ENCODE results near the gene NR2F1.

The NR2F1 gene

GRCh38 chr5:93612855-93613243, 29.8 kb downstream of the NR2F1 start:
- peaks cover 30 to 95% (median 64%) of the 10 kb centered on the region in 5 experiments for H3K27me3 ChIP-seq (replicated peaks in 2 of 5; ENCODE audit: control insufficient read depth in 4 of 5, insufficient read depth in 5 of 5, low read length in 4 of 5)
- H3K9me3 ChIP-seq (ENCODE audit: control extremely low read depth in 1 of 5, control insufficient read depth in 4 of 5, insufficient read depth in 2 of 5, low read depth in 1 of 5, low read length in 4 of 5), result peaks cover 0 to 1% (median 0%) of the 10 kb centered on the region in 5 experiments
- H3K4me3 ChIP-seq (ENCODE audit: control insufficient read depth in 1 of 7, extremely low read depth in 1 of 7, insufficient read depth in 4 of 7, low read depth in 2 of 7, low read length in 6 of 7), result no peak overlapping the region
- no peaks in the 10 kb centered on the region for H3K4me1 ChIP-seq (ENCODE audit: control extremely low read depth in 1 of 4, control insufficient read depth in 4 of 4, insufficient read depth in 4 of 4, low read length in 3 of 4)
- ChIA-PET POLR2A (no interaction called here), CTCF (interaction anchor here (0.9 to 2.8 kb wide), 7 partner anchors 10 to 188 kb away, joined by 3 to 11 read pairs (median 4); no protein-coding TSS in a partner anchor)
- H3K36me3 ChIP-seq (ENCODE audit: control insufficient read depth in 4 of 4, insufficient read depth in 4 of 4, low read length in 3 of 4), result no peaks in the 10 kb centered on the region
- no peak overlapping the region for H3K27ac ChIP-seq (ENCODE audit: insufficient read depth in 1 of 2, low read depth in 1 of 2, low read length in 2 of 2, poor library complexity in 1 of 2, severe bottlenecking in 2 of 2)
- no peak for DNase-seq

GRCh38 chr5:93616538-93617174, 33.6 kb downstream of the NR2F1 start:
- 86% methylated on average over 1 of the region's 9 CpGs for WGBS (ENCODE audit: insufficient coverage)
- no peak overlapping the region for H3K4me3 ChIP-seq (ENCODE audit: control insufficient read depth in 1 of 7, extremely low read depth in 1 of 7, insufficient read depth in 4 of 7, low read depth in 2 of 7, low read length in 6 of 7)
- ChIA-PET CTCF (interaction anchor here (1.6 to 4.2 kb wide), 2 partner anchors 9 to 10 kb away, joined by 5 to 22 read pairs; no protein-coding TSS in a partner anchor), POLR2A (no interaction called here)
- peaks cover 0 to 12% (median 11%) of the 10 kb centered on the region in 4 experiments for H3K4me1 ChIP-seq (ENCODE audit: control extremely low read depth in 1 of 4, control insufficient read depth in 4 of 4, insufficient read depth in 4 of 4, low read length in 3 of 4)
- peaks cover 15 to 88% (median 53%) of the 10 kb centered on the region in 5 experiments for H3K27me3 ChIP-seq (replicated peaks in 2 of 5; ENCODE audit: control insufficient read depth in 4 of 5, insufficient read depth in 5 of 5, low read length in 4 of 5)
- H3K36me3 ChIP-seq (ENCODE audit: control insufficient read depth in 4 of 4, insufficient read depth in 4 of 4, low read length in 3 of 4), result no peaks in the 10 kb centered on the region
- H3K27ac ChIP-seq (ENCODE audit: insufficient read depth in 1 of 2, low read depth in 1 of 2, low read length in 2 of 2, poor library complexity in 1 of 2, severe bottlenecking in 2 of 2), result no peak overlapping the region
- peaks cover 0 to 1% (median 0%) of the 10 kb centered on the region in 5 experiments for H3K9me3 ChIP-seq (ENCODE audit: control extremely low read depth in 1 of 5, control insufficient read depth in 4 of 5, insufficient read depth in 2 of 5, low read depth in 1 of 5, low read length in 4 of 5)
- DNase-seq, result no peak

- 0% methylated on average over 50 of the region's 75 CpGs for WGBS (ENCODE audit: insufficient coverage)
- H3K4me1 ChIP-seq (ENCODE audit: control extremely low read depth in 1 of 4, control insufficient read depth in 4 of 4, insufficient read depth in 4 of 4, low read length in 3 of 4), result peaks cover 0 to 12% (median 11%) of the 10 kb centered on the region in 4 experiments
- POLR2A ChIA-PET, result interaction anchor here (0.6 to 0.7 kb wide), 2 partner anchors 170 to 1431 kb away, joined by 3 read pairs; no protein-coding TSS in a partner anchor
- no peaks in the 10 kb centered on the region for H3K36me3 ChIP-seq (ENCODE audit: control insufficient read depth in 4 of 4, insufficient read depth in 4 of 4, low read length in 3 of 4)
- CTCF ChIA-PET, result interaction anchor here (0.6 to 4.2 kb wide), 6 partner anchors 9 to 419 kb away, joined by 3 to 22 read pairs (median 4); no protein-coding TSS in a partner anchor
- peaks cover 0 to 1% (median 0%) of the 10 kb centered on the region in 5 experiments for H3K9me3 ChIP-seq (ENCODE audit: control extremely low read depth in 1 of 5, control insufficient read depth in 4 of 5, insufficient read depth in 2 of 5, low read depth in 1 of 5, low read length in 4 of 5)
- peaks cover 11 to 80% (median 39%) of the 10 kb centered on the region in 5 experiments for H3K27me3 ChIP-seq (replicated peaks in 2 of 5; ENCODE audit: control insufficient read depth in 4 of 5, insufficient read depth in 5 of 5, low read length in 4 of 5)
- H3K4me3 ChIP-seq (ENCODE audit: control insufficient read depth in 1 of 7, extremely low read depth in 1 of 7, insufficient read depth in 4 of 7, low read depth in 2 of 7, low read length in 6 of 7), result peak overlapping the region in 6 of 7 experiments; percentile 37 to 81 (median 65)
- no peak overlapping the region for H3K27ac ChIP-seq (ENCODE audit: insufficient read depth in 1 of 2, low read depth in 1 of 2, low read length in 2 of 2, poor library complexity in 1 of 2, severe bottlenecking in 2 of 2)
- peak in 2 of 3 donors; percentile 64 to 74 for DNase-seq
Measured at GRCh38 chr5:93620487-93621326, 37.7 kb downstream of the NR2F1 start.

GRCh38 chr5:93621327-93621798, 38.3 kb downstream of the NR2F1 start:
- H3K4me1 ChIP-seq (ENCODE audit: control extremely low read depth in 1 of 4, control insufficient read depth in 4 of 4, insufficient read depth in 4 of 4, low read length in 3 of 4), result peaks cover 0 to 12% (median 11%) of the 10 kb centered on the region in 4 experiments
- ChIA-PET CTCF (interaction anchor here (1.0 to 1.2 kb wide), 3 partner anchors 9 to 20 kb away, joined by 3 to 5 read pairs (median 3); no protein-coding TSS in a partner anchor), POLR2A (no interaction called here)
- 4% methylated on average over 27 of the region's 41 CpGs for WGBS (ENCODE audit: insufficient coverage)
- H3K36me3 ChIP-seq (ENCODE audit: control insufficient read depth in 4 of 4, insufficient read depth in 4 of 4, low read length in 3 of 4), result no peaks in the 10 kb centered on the region
- DNase-seq, result no peak
- H3K27ac ChIP-seq (ENCODE audit: insufficient read depth in 1 of 2, low read depth in 1 of 2, low read length in 2 of 2, poor library complexity in 1 of 2, severe bottlenecking in 2 of 2), result no peak overlapping the region
- peaks cover 0 to 1% (median 0%) of the 10 kb centered on the region in 5 experiments for H3K9me3 ChIP-seq (ENCODE audit: control extremely low read depth in 1 of 5, control insufficient read depth in 4 of 5, insufficient read depth in 2 of 5, low read depth in 1 of 5, low read length in 4 of 5)
- peak overlapping the region; percentile 2 to 73 (median 37) for H3K4me3 ChIP-seq (ENCODE audit: control insufficient read depth in 1 of 7, extremely low read depth in 1 of 7, insufficient read depth in 4 of 7, low read depth in 2 of 7, low read length in 6 of 7)
- peaks cover 8 to 75% (median 35%) of the 10 kb centered on the region in 5 experiments for H3K27me3 ChIP-seq (replicated peaks in 2 of 5; ENCODE audit: control insufficient read depth in 4 of 5, insufficient read depth in 5 of 5, low read length in 4 of 5)

GRCh38 chr5:93622240-93622885, 39.3 kb downstream of the NR2F1 start:
- WGBS (ENCODE audit: insufficient coverage), result 47% methylated on average over 2 of the region's 4 CpGs
- POLR2A ChIA-PET, result no interaction called here
- DNase-seq, result peak in 2 of 3 donors; percentile 65 to 75

GRCh38 chr5:93623153-93623552, 40.1 kb downstream of the NR2F1 start:
- WGBS (ENCODE audit: insufficient coverage), result 82% methylated on average over 3 of the region's 4 CpGs
- CTCF ChIA-PET, result interaction anchor here (0.6 to 1.4 kb wide), 2 partner anchors 52 to 288 kb away, joined by 4 read pairs; no protein-coding TSS in a partner anchor
- DNase-seq, result no peak
- H3K9me3 ChIP-seq (ENCODE audit: control extremely low read depth in 1 of 5, control insufficient read depth in 4 of 5, insufficient read depth in 2 of 5, low read depth in 1 of 5, low read length in 4 of 5), result no peaks in the 10 kb centered on the region
- no peak overlapping the region for H3K27ac ChIP-seq (ENCODE audit: insufficient read depth in 1 of 2, low read depth in 1 of 2, low read length in 2 of 2, poor library complexity in 1 of 2, severe bottlenecking in 2 of 2)
- H3K27me3 ChIP-seq (replicated peaks in 2 of 5; ENCODE audit: control insufficient read depth in 4 of 5, insufficient read depth in 5 of 5, low read length in 4 of 5), result peaks cover 6 to 62% (median 24%) of the 10 kb centered on the region in 5 experiments
- peaks cover 0 to 12% (median 11%) of the 10 kb centered on the region in 4 experiments for H3K4me1 ChIP-seq (ENCODE audit: control extremely low read depth in 1 of 4, control insufficient read depth in 4 of 4, insufficient read depth in 4 of 4, low read length in 3 of 4)
- no peaks in the 10 kb centered on the region for H3K36me3 ChIP-seq (ENCODE audit: control insufficient read depth in 4 of 4, insufficient read depth in 4 of 4, low read length in 3 of 4)
- POLR2A ChIA-PET, result no interaction called here
- no peak overlapping the region for H3K4me3 ChIP-seq (ENCODE audit: control insufficient read depth in 1 of 7, extremely low read depth in 1 of 7, insufficient read depth in 4 of 7, low read depth in 2 of 7, low read length in 6 of 7)

More at GRCh38 chr5:93622240-93622885, 39.3 kb downstream of the NR2F1 start:
- no peaks in the 10 kb centered on the region for H3K36me3 ChIP-seq (ENCODE audit: control insufficient read depth in 4 of 4, insufficient read depth in 4 of 4, low read length in 3 of 4)
- no peaks in the 10 kb centered on the region for H3K9me3 ChIP-seq (ENCODE audit: control extremely low read depth in 1 of 5, control insufficient read depth in 4 of 5, insufficient read depth in 2 of 5, low read depth in 1 of 5, low read length in 4 of 5)
- no peak overlapping the region for H3K4me3 ChIP-seq (ENCODE audit: control insufficient read depth in 1 of 7, extremely low read depth in 1 of 7, insufficient read depth in 4 of 7, low read depth in 2 of 7, low read length in 6 of 7)
- H3K27me3 ChIP-seq (replicated peaks in 2 of 5; ENCODE audit: control insufficient read depth in 4 of 5, insufficient read depth in 5 of 5, low read length in 4 of 5), result peaks cover 6 to 67% (median 26%) of the 10 kb centered on the region in 5 experiments
- CTCF ChIA-PET, result interaction anchor here (1.0 to 1.4 kb wide), 3 partner anchors 9 to 51 kb away, joined by 3 to 4 read pairs (median 3); no protein-coding TSS in a partner anchor
- H3K4me1 ChIP-seq (ENCODE audit: control extremely low read depth in 1 of 4, control insufficient read depth in 4 of 4, insufficient read depth in 4 of 4, low read length in 3 of 4), result peaks cover 0 to 12% (median 11%) of the 10 kb centered on the region in 4 experiments
- no peak overlapping the region for H3K27ac ChIP-seq (ENCODE audit: insufficient read depth in 1 of 2, low read depth in 1 of 2, low read length in 2 of 2, poor library complexity in 1 of 2, severe bottlenecking in 2 of 2)
